Measurements from ENCODE around the gene IGFBP2.

DNA sequence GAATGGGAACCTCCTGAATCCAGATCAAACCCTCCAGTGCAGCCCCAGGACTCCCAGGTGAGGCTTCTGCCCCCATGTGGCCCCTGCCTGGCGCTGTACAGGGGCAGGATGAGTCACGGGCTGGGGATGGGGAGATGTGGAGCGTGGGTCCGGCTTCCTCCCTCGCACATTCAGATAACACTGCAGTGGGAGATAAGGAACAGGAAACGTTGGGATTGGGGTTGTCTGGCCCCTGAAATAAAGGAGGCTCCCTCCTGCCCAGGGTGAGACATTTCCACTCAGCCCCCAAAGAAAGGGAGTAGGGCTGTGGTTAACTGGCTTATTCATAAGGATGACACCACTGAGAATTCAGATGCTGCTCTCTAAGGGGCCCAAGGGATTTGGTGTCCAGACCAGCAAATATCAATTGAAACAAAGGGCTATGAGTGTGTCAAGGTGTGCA lies 31.4 kb downstream of the IGFBP2 start:
- TF ChIP-seq EZH2phosphoT487 (IDR thresholded peaks at IDR 0.05; ENCODE audit: insufficient read depth, low read depth) (no peak), EZH2 (IDR thresholded peaks at IDR 0.05; ENCODE audit: insufficient read depth, poor library complexity, severe bottlenecking) (no peak)
